Raji (cell line): Measurements from ENCODE around the gene EEPD1.

Source experiments
- POLR2A ChIP-seq: IDR thresholded peaks from 2 replicates; pipeline ENCODE4 v1.6.1; 2011; ENCODE audit warnings: low read depth, low read length, control low read depth; ENCODE audit not compliant: insufficient read depth

EEPD1 gene

DNA sequence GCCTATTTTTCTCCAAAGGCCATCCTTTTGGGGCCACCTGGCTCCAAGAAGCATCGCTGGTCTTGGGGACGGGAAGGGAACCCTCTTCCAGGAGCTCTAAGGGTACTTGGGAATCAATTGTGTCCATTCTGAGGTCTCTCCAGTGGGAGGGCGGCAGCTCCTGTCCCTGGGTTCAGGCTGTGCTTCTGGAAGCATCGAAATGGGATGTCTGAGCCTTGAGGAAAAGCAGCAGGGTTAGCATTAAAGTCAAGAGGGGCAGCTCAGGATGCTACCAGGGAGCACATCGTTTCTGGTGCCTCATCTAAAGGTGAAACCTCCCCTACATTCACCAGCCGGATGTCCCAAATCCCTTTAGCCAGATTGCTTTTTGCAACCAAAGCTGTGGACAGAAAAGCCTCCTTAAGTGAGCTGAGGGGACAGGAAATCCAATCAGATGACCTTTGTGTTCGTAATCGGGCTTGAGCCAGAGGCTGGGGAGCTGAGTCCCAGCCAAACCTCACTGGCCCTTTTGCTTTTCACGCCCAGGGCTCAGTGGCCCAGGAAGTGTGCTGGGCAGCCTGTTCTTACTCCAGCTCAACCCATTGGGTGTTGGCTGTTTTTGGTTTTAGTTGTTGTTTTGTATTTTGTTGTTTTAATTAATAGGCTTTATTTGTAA, 147.8 kb downstream of the EEPD1 start:
- TF ChIP-seq POLR2A, result no peak

DNA sequence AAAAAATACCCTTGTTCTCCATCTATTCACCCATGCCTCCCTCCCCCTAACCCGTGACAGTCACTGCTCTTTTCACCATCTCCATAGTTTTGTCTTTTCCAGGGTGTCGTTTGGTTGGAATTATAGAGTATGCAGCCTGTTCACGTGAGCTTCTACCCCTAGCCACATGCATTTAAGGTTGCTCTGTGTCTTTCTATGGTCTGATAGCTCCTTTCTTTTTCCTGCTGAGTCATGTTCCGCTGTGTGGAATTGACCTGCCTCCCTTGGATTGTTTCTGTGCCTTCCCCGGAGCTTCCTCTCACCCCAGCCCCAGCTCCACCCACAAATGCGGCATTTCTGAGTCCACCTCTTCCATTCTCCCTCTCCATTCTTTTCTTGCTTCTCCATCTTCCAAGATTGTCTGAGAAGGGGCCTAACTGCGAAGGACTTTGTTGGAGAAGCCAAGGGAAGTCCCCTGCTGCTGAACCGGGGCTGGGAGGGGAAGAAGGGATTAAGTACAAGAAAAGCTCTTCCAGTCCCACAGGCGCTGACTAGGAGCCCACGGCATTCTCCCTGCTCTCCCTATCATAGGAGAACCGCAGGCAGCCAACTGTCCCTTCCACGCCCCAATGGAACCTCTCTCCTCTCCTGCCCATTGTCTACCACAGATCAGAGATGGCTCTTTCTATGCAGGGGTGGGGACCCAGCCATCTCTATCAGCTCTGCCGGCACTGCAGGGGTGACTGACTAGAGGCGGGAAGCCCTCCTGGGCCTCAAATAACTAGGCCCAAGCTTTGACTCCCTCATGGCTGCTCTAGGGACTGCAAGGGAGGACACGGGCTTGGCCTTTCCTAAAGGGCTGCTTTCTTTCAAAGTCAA, 149.1 kb downstream of the EEPD1 start:
- no peak for TF ChIP-seq POLR2A

GRCh38 chr7:36303202-36304098, 150.4 kb downstream of the EEPD1 start:
- TF ChIP-seq POLR2A, result no peak

DNA sequence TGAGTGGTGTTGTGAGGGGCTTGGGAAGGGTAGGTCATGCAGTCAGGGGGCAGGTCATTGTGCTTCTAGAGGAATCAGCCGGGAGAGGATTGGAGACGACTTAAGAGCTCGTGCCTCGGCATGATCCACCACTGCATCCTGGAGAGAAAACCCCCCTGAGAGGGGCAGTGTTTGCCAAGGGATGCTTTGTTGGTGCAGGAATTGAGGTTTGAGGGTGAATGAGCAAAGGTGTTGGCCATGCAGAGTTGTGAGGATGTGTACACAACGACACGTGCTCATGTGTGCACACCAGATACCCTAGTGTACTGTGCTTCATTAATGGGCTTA, 151.0 kb downstream of the EEPD1 start:
- TF ChIP-seq POLR2A, result no peak

DNA sequence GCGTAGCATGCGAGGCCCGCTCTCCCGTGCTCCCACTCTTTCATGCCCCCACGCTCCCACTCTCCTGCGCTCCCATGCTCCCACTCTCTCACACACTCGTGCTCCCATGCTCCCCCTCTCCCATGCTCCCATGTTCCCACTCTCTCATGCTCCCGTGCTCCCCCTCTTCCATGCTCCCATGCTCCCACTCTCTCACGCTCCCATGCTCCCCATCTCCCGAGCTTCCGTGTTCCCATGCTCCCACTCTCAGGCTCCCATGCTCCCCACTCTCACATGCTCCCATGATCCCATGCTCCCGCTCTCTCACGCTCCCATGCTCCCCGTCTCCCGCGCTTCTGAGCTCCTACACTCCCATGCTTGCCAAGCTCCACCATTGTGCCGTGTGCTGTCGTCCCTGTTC, 152.2 kb downstream of the EEPD1 start:
- TF ChIP-seq POLR2A, result no peak

GRCh38 chr7:36305648-36306047, 152.6 kb downstream of the EEPD1 start:
- no peak for TF ChIP-seq POLR2A

GRCh38 chr7:36306222-36306621, 153.2 kb downstream of the EEPD1 start:
- TF ChIP-seq POLR2A, result no peak

DNA sequence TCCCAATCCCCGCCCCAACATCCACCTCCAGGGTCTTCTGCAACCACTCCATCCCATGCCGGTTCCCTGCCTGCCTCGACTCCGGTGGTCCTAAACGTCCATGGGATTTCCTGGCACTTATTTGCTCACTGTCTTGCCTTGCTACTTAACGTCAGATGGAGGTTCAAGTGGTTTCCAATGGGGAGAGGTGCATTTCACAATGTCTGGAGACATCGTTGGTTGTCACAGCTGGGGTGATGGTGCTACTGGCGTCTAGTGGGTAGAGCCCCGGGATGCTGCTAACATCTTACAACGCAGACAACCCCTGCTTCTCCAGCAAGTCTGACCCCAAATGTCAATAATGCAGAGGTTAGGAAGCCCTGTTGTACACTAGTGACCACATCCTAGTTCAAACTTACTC, 153.7 kb downstream of the EEPD1 start:
- TF ChIP-seq POLR2A, result no peak

- no peak for TF ChIP-seq POLR2A
Measured at GRCh38 chr7:36308031-36308430, 155.0 kb downstream of the EEPD1 start.

DNA sequence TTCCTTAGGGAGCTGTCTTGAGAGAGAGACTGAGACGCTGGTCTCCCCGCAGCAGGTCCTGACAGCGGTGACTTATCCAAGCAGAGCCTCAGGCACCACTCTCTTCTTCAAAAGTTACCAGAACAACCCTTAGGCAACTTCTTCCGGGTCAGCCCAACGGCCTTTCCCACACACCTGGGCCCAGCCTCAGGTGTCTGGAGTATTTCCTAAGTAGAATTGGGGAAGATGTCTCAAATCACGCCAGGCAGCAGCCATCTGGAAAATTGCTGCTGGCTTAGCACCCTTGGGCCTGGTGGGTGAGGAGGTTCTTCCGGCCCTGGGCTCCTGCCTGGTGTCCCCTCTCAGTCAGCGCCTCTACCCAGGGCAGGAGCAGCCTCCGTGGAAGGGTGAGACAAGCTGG, 156.2 kb downstream of the EEPD1 start:
- no peak for TF ChIP-seq POLR2A

DNA sequence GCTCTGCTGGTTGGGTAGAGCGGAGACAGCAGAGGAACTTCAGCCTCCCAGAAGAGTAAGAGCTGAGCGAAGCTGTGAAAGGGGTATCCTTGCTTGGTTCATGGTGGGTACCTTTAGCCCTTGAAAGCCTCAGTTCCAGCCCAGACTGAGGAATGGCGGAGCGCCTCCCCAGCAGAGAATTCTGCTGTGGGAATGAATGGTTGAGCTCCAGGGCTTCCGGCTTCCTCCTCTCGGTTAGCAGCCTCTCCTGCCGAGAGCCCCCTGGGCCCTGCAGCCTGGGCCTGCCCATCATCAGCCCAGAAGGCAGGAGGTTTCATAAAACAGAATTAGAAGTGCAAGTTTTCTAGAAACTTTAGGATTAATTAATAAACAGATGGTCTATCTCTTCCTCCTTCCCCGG, 156.7 kb downstream of the EEPD1 start:
- TF ChIP-seq POLR2A, result no peak

GRCh38 chr7:36310897-36311296, 157.8 kb downstream of the EEPD1 start:
- no peak for TF ChIP-seq POLR2A

GRCh38 chr7:36311539-36311938, 158.5 kb downstream of the EEPD1 start:
- TF ChIP-seq POLR2A, result no peak

GRCh38 chr7:36312064-36312914, 159.2 kb downstream of the EEPD1 start:
- no peak for TF ChIP-seq POLR2A

DNA sequence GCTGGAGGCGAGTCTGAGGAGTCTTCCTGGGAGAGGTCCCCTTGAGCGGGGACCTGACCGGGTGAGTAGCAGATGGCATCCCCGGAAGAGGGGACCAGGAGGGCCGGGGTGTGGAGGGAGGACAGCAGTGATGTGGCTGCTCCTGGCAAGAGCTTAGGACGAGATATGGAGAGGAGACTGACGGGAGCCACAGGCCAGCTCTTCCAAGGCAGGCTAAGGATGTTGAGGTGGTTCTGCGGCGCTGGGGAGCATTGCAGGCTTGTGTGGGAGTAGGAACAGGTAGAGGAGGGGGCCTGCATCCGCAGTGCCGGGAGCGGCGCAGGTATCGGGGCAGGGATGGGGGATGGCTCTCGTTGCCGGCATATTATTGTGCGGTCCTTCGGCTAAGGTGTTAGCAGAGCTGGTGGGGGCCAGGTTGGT, 159.9 kb downstream of the EEPD1 start:
- TF ChIP-seq POLR2A, result no peak
